BLaER1 (cell line): Measurements from ENCODE around the gene VPS13D.
A peak's percentile ranks its signal among the peaks of the same experiment; 100 is the strongest.

Experiments
- H3K27ac ChIP-seq: shearing (Covaris generic); formaldehyde crosslinking; 2 replicates; pipeline ENCODE4 v1.8.1; 2022
- H3K27me3 ChIP-seq: shearing (Covaris generic); formaldehyde crosslinking; 2 replicates; pipeline ENCODE4 v1.8.1; 2022
- H3K36me3 ChIP-seq: shearing (Covaris generic); formaldehyde crosslinking; 2 replicates; pipeline ENCODE4 v1.8.1; 2022
- H3K4me1 ChIP-seq: shearing (Covaris generic); formaldehyde crosslinking; 2 replicates; pipeline ENCODE4 v1.8.1; 2022
- H3K4me2 ChIP-seq: shearing (Covaris generic); formaldehyde crosslinking; 2 replicates; pipeline ENCODE4 v1.8.1; 2022
- H3K4me3 ChIP-seq: shearing (Covaris generic); formaldehyde crosslinking; 2 replicates; pipeline ENCODE4 v1.8.1; 2022
- H3K9ac ChIP-seq: shearing (Covaris generic); formaldehyde crosslinking; 2 replicates; pipeline ENCODE4 v1.8.1; 2022
- H3K9me3 ChIP-seq: shearing (Covaris generic); formaldehyde crosslinking; 2 replicates; pipeline ENCODE4 v1.8.1; 2022
- H4K20me1 ChIP-seq: shearing (Covaris generic); formaldehyde crosslinking; 2 replicates; pipeline ENCODE4 v1.8.1; 2022
- Cebpa-rat ChIP-seq: shearing (Covaris generic); IDR thresholded peaks from 2 replicates; pipeline ENCODE4 v1.8.1; 2022

VPS13D gene

GRCh38 chr1:12407050-12407961 lies 177.5 kb downstream of the VPS13D start:
- no peaks in the 10 kb centered on the region for H3K27me3 ChIP-seq
- H3K9ac ChIP-seq: no peak overlapping the region
- peaks cover 20% of the 10 kb centered on the region for H3K9me3 ChIP-seq
- H3K4me3 ChIP-seq: no peak overlapping the region
- TF ChIP-seq Cebpa-rat: no peak
- no peaks in the 10 kb centered on the region for H4K20me1 ChIP-seq
- H3K4me1 ChIP-seq: peaks cover 36% of the 10 kb centered on the region
- no peak overlapping the region for H3K27ac ChIP-seq
- H3K4me2 ChIP-seq: peak overlapping the region; percentile 39
- peaks cover 48% of the 10 kb centered on the region for H3K36me3 ChIP-seq

GRCh38 chr1:12407962-12408454 lies 178.2 kb downstream of the VPS13D start:
- Histone ChIP-seq H3K9ac (no peak overlapping the region), H3K36me3 (peaks cover 45% of the 10 kb centered on the region), H3K4me1 (peaks cover 36% of the 10 kb centered on the region), H3K9me3 (peaks cover 20% of the 10 kb centered on the region), H3K4me3 (no peak overlapping the region), H4K20me1 (no peaks in the 10 kb centered on the region), H3K27me3 (no peaks in the 10 kb centered on the region), H3K4me2 (peak overlapping the region; percentile 31; the same call in 1 of the 2 replicates), H3K27ac (no peak overlapping the region)
- TF ChIP-seq Cebpa-rat: no peak

DNA sequence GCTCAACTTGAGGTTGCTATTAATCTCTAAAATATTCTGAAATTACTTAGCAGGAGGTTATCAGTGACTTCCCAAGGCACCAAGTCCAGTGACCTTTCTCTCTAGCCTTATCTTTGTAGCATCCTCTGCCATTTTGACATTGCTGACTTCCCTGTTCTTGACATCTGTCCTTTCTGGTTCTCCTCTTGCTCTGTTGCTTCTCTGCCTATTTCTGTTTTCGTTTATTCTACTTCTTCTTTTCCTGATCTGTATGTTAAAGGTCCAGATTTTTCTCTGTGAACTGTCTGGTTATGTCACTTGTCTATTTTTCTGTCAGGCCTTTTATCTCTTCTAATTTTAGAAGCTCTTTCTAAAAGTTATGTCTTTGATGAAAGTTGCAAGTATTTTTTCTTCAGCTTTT lies 178.8 kb downstream of the VPS13D start:
- peaks cover 45% of the 10 kb centered on the region for H3K36me3 ChIP-seq
- H3K4me1 ChIP-seq: peaks cover 36% of the 10 kb centered on the region
- peaks cover 20% of the 10 kb centered on the region for H3K9me3 ChIP-seq
- no peak overlapping the region for H3K9ac ChIP-seq
- H3K4me3 ChIP-seq: no peak overlapping the region
- H4K20me1 ChIP-seq: no peaks in the 10 kb centered on the region
- H3K27me3 ChIP-seq: no peaks in the 10 kb centered on the region
- H3K27ac ChIP-seq: no peak overlapping the region
- peak overlapping the region; percentile 31; the same call in 1 of the 2 replicates for H3K4me2 ChIP-seq
- TF ChIP-seq Cebpa-rat: no peak

- peaks cover 36% of the 10 kb centered on the region for H3K4me1 ChIP-seq
- no peak for TF ChIP-seq Cebpa-rat
- H3K9me3 ChIP-seq: peaks cover 20% of the 10 kb centered on the region
- no peaks in the 10 kb centered on the region for H4K20me1 ChIP-seq
- H3K27ac ChIP-seq: no peak overlapping the region
- no peak overlapping the region for H3K4me3 ChIP-seq
- H3K36me3 ChIP-seq: peaks cover 39% of the 10 kb centered on the region
- H3K27me3 ChIP-seq: no peaks in the 10 kb centered on the region
- no peak overlapping the region for H3K4me2 ChIP-seq
- no peak overlapping the region for H3K9ac ChIP-seq
Measured at GRCh38 chr1:12409681-12410080, 179.9 kb downstream of the VPS13D start.

- Histone ChIP-seq H3K27me3 (no peaks in the 10 kb centered on the region), H3K9me3 (peaks cover 20% of the 10 kb centered on the region), H3K4me2 (no peak overlapping the region), H3K9ac (no peak overlapping the region), H3K4me3 (no peak overlapping the region), H3K27ac (no peak overlapping the region), H4K20me1 (no peaks in the 10 kb centered on the region), H3K4me1 (peaks cover 33% of the 10 kb centered on the region), H3K36me3 (peaks cover 38% of the 10 kb centered on the region)
- TF ChIP-seq Cebpa-rat: no peak
Measured at GRCh38 chr1:12410351-12410750, 180.5 kb downstream of the VPS13D start.

- Histone ChIP-seq H3K4me3 (no peak overlapping the region), H3K4me1 (peaks cover 26% of the 10 kb centered on the region), H3K27me3 (no peaks in the 10 kb centered on the region), H3K9ac (no peak overlapping the region), H3K4me2 (no peak overlapping the region), H3K27ac (no peak overlapping the region), H4K20me1 (no peaks in the 10 kb centered on the region), H3K36me3 (peaks cover 43% of the 10 kb centered on the region), H3K9me3 (peaks cover 20% of the 10 kb centered on the region)
- no peak for TF ChIP-seq Cebpa-rat
Measured at GRCh38 chr1:12411098-12411497, 181.3 kb downstream of the VPS13D start.

DNA sequence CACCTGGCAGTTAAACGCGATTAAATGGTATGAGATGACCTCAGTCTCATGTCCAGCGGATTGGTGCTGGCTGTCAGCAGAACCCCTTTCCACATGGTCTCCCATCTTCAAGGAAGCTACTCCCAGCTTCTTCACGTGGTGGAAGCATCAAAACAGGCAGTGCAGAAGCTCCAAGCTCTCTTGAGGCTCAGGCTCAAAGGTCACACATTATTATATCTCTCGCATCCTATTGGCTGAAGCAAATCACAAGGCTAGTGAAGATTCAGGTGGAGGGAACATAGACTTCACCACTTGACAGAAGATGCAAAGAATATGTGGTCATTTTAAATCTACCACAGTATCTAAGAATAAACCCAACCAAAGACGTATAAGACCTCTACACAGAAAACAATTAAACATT lies 181.9 kb downstream of the VPS13D start:
- no peak for TF ChIP-seq Cebpa-rat
- no peak overlapping the region for H3K4me3 ChIP-seq
- H3K27me3 ChIP-seq: no peaks in the 10 kb centered on the region
- H4K20me1 ChIP-seq: no peaks in the 10 kb centered on the region
- no peak overlapping the region for H3K27ac ChIP-seq
- peaks cover 19% of the 10 kb centered on the region for H3K4me1 ChIP-seq
- no peak overlapping the region for H3K4me2 ChIP-seq
- no peak overlapping the region for H3K9ac ChIP-seq
- H3K9me3 ChIP-seq: peaks cover 20% of the 10 kb centered on the region
- peaks cover 50% of the 10 kb centered on the region for H3K36me3 ChIP-seq

DNA sequence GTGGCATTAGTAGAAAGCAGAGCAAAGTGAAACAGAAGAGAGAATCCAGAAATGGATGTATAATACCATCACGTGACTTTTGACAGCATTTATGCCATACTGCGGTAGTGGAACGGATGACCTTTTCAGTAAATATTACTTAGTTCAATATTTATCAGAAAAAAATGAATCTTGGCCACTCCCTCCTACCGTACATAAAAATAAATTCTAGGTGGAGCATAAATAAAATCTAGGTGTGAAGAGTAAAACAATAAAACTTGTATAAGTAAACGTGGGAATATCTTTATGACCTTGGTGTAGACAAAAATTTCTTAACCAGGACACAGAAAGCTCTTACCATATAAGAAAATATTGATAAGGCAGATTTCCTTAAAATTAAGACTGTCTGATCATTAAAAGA lies 182.6 kb downstream of the VPS13D start:
- peaks cover 19% of the 10 kb centered on the region for H3K4me1 ChIP-seq
- no peaks in the 10 kb centered on the region for H4K20me1 ChIP-seq
- no peak for TF ChIP-seq Cebpa-rat
- H3K27ac ChIP-seq: no peak overlapping the region
- no peaks in the 10 kb centered on the region for H3K27me3 ChIP-seq
- no peak overlapping the region for H3K4me3 ChIP-seq
- H3K9me3 ChIP-seq: peaks cover 20% of the 10 kb centered on the region
- no peak overlapping the region for H3K9ac ChIP-seq
- no peak overlapping the region for H3K4me2 ChIP-seq
- H3K36me3 ChIP-seq: peaks cover 57% of the 10 kb centered on the region

- Histone ChIP-seq H3K4me1 (peaks cover 7% of the 10 kb centered on the region; the same call in 1 of the 2 replicates), H3K9ac (no peak overlapping the region), H3K27ac (no peak overlapping the region), H3K27me3 (no peaks in the 10 kb centered on the region), H3K4me2 (no peak overlapping the region), H3K36me3 (peaks cover 70% of the 10 kb centered on the region), H4K20me1 (no peaks in the 10 kb centered on the region), H3K4me3 (no peak overlapping the region), H3K9me3 (peaks cover 20% of the 10 kb centered on the region)
- no peak for TF ChIP-seq Cebpa-rat
Measured at GRCh38 chr1:12413664-12414410, 184.0 kb downstream of the VPS13D start.
